ENCODE results near the gene HPSE2.

DNA sequence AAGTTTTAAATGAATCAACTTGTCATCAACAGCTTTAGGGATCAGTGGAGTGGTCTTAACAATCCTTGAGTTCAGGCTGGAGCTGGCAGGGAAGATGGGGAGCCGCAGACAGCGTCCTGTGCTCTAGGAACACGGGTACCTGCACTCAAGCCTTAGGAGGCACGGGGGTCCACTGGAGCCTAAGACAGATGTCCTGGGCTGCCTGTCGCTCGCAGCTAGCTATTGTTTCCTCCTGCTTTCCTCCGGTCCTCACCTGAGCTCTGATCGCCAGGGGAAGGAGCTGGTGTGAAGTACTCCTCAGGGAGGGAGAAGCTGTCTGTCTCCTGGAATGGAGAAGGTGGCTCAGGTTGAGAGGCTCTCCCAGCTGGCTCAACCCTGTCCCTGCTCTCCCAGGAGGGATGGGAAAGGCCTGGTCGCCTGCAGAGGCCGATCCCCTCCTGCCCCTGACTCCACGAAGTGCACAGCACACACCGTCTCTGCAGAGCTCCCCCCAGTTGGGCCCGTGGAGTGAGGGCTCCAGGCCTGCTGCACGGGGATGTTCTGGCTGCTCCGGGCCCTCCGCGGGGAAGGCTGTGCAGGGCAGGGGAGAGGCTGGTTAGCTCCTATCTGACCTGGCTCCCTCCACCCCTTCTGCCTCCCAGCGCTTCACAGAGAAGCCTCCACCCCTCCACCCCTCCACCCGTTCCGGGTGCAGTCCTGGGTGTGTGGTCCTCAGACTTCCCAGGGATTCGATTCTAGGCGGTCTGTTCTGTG, 806.2 kb downstream of the HPSE2 start:
- TF ChIP-seq, protein P1, sequence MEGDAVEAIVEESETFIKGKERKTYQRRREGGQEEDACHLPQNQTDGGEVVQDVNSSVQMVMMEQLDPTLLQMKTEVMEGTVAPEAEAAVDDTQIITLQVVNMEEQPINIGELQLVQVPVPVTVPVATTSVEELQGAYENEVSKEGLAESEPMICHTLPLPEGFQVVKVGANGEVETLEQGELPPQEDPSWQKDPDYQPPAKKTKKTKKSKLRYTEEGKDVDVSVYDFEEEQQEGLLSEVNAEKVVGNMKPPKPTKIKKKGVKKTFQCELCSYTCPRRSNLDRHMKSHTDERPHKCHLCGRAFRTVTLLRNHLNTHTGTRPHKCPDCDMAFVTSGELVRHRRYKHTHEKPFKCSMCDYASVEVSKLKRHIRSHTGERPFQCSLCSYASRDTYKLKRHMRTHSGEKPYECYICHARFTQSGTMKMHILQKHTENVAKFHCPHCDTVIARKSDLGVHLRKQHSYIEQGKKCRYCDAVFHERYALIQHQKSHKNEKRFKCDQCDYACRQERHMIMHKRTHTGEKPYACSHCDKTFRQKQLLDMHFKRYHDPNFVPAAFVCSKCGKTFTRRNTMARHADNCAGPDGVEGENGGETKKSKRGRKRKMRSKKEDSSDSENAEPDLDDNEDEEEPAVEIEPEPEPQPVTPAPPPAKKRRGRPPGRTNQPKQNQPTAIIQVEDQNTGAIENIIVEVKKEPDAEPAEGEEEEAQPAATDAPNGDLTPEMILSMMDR (IDR thresholded peaks at IDR 0.05; ENCODE audit: low read depth, low read length) = no peak
- no peak for TF ChIP-seq EZH2phosphoT487 (IDR thresholded peaks at IDR 0.05; ENCODE audit: low read depth)
